ENCODE results near the gene PRMT5. TPM values are rescaled to one million over a fixed set of nuclear protein-coding genes. Genes with fewer than 3 reads are reported as not detected.

PRMT5 gene
- total and polyA plus RNA-seq, 2 donors from 2014 or later, result 58.7 to 64.2 TPM

GRCh38 chr14:22908601-22909000 lies 20.6 kb downstream of the PRMT5 start:
- Histone ChIP-seq H3K4me3 (ENCODE audit: low read length in 3 of 3) (no peak overlapping the region), H3K9ac (ENCODE audit: low read length in 3 of 3) (no peak overlapping the region), H3K4me1 (ENCODE audit: control insufficient read depth in 2 of 3, insufficient read depth in 2 of 3, low read depth in 1 of 3, low read length in 3 of 3) (peaks cover 0 to 6% (median 0%) of the 10 kb centered on the region in 3 donors), H3K9me3 (ENCODE audit: control insufficient read depth in 2 of 3, insufficient read depth in 1 of 3, low read length in 3 of 3) (no peaks in the 10 kb centered on the region), H3K27me3 (ENCODE audit: control insufficient read depth, insufficient read depth, low read length) (no peaks in the 10 kb centered on the region), H3K36me3 (ENCODE audit: control insufficient read depth in 2 of 3, insufficient read depth in 3 of 3, low read length in 3 of 3) (peaks cover 25 to 54% (median 38%) of the 10 kb centered on the region in 3 donors), H3K27ac (ENCODE audit: low read depth in 2 of 2, low read length in 2 of 2) (no peak overlapping the region)
- DNase-seq (no peak), FAIRE-seq (no peak)
- intact Hi-C loops (cut with DNase I), result no loop called here
- TF ChIP-seq CTCF (IDR thresholded peaks at IDR 0.05; ENCODE audit: borderline replicate concordance, extremely low read depth, insufficient read depth), result no peak

GRCh38 chr14:22907429-22907828 lies 21.7 kb downstream of the PRMT5 start:
- no peak overlapping the region for H3K27ac ChIP-seq (ENCODE audit: low read depth in 2 of 2, low read length in 2 of 2)
- H3K9ac ChIP-seq (ENCODE audit: low read length in 3 of 3), result no peak overlapping the region
- no peak for DNase-seq
- peaks cover 0 to 11% (median 0%) of the 10 kb centered on the region in 3 donors for H3K4me1 ChIP-seq (ENCODE audit: control insufficient read depth in 2 of 3, insufficient read depth in 2 of 3, low read depth in 1 of 3, low read length in 3 of 3)
- H3K4me3 ChIP-seq (ENCODE audit: low read length in 3 of 3), result no peak overlapping the region
- peaks cover 31 to 63% (median 45%) of the 10 kb centered on the region in 3 donors for H3K36me3 ChIP-seq (ENCODE audit: control insufficient read depth in 2 of 3, insufficient read depth in 3 of 3, low read length in 3 of 3)
- intact Hi-C loops (cut with DNase I), result no loop called here
- H3K9me3 ChIP-seq (ENCODE audit: control insufficient read depth in 2 of 3, insufficient read depth in 1 of 3, low read length in 3 of 3), result no peaks in the 10 kb centered on the region
- H3K27me3 ChIP-seq (ENCODE audit: control insufficient read depth, insufficient read depth, low read length), result no peaks in the 10 kb centered on the region
- FAIRE-seq, result peak; percentile 52
- TF ChIP-seq CTCF (IDR thresholded peaks at IDR 0.05; ENCODE audit: borderline replicate concordance, extremely low read depth, insufficient read depth), result no peak

- no peak overlapping the region for H3K27ac ChIP-seq (ENCODE audit: low read depth in 2 of 2, low read length in 2 of 2)
- H3K4me1 ChIP-seq (ENCODE audit: control insufficient read depth in 2 of 3, insufficient read depth in 2 of 3, low read depth in 1 of 3, low read length in 3 of 3), result peaks cover 0 to 11% (median 0%) of the 10 kb centered on the region in 3 donors
- H3K9me3 ChIP-seq (ENCODE audit: control insufficient read depth in 2 of 3, insufficient read depth in 1 of 3, low read length in 3 of 3), result no peaks in the 10 kb centered on the region
- intact Hi-C loops (cut with DNase I), result no loop called here
- H3K27me3 ChIP-seq (ENCODE audit: control insufficient read depth, insufficient read depth, low read length), result no peaks in the 10 kb centered on the region
- peaks cover 35 to 77% (median 57%) of the 10 kb centered on the region in 3 donors for H3K36me3 ChIP-seq (ENCODE audit: control insufficient read depth in 2 of 3, insufficient read depth in 3 of 3, low read length in 3 of 3)
- DNase-seq, result no peak
- H3K9ac ChIP-seq (ENCODE audit: low read length in 3 of 3), result no peak overlapping the region
- no peak overlapping the region for H3K4me3 ChIP-seq (ENCODE audit: low read length in 3 of 3)
- TF ChIP-seq CTCF (IDR thresholded peaks at IDR 0.05; ENCODE audit: borderline replicate concordance, extremely low read depth, insufficient read depth), result no peak
- FAIRE-seq, result no peak
These were observed 23.1 kb downstream of the PRMT5 start for GRCh38 chr14:22906073-22906472.

GRCh38 chr14:22905627-22906026 lies 23.5 kb downstream of the PRMT5 start:
- no peak for TF ChIP-seq CTCF (IDR thresholded peaks at IDR 0.05; ENCODE audit: borderline replicate concordance, extremely low read depth, insufficient read depth)
- no peaks in the 10 kb centered on the region for H3K27me3 ChIP-seq (ENCODE audit: control insufficient read depth, insufficient read depth, low read length)
- peaks cover 0 to 11% (median 0%) of the 10 kb centered on the region in 3 donors for H3K4me1 ChIP-seq (ENCODE audit: control insufficient read depth in 2 of 3, insufficient read depth in 2 of 3, low read depth in 1 of 3, low read length in 3 of 3)
- FAIRE-seq (no peak), DNase-seq (no peak)
- no peak overlapping the region for H3K27ac ChIP-seq (ENCODE audit: low read depth in 2 of 2, low read length in 2 of 2)
- H3K9me3 ChIP-seq (ENCODE audit: control insufficient read depth in 2 of 3, insufficient read depth in 1 of 3, low read length in 3 of 3), result no peaks in the 10 kb centered on the region
- H3K9ac ChIP-seq (ENCODE audit: low read length in 3 of 3), result no peak overlapping the region
- no peak overlapping the region for H3K4me3 ChIP-seq (ENCODE audit: low read length in 3 of 3)
- intact Hi-C loops (cut with DNase I), result no loop called here
- H3K36me3 ChIP-seq (ENCODE audit: control insufficient read depth in 2 of 3, insufficient read depth in 3 of 3, low read length in 3 of 3), result peaks cover 35 to 77% (median 61%) of the 10 kb centered on the region in 3 donors

Data from kidney (tissue), 14 donors.